ENCODE measurements around the gene SLC8A2.

SLC8A2 gene

GRCh38 chr19:47505506-47505905, 33.8 kb upstream of the SLC8A2 start:
- no peak overlapping the region for H3K4me2 ChIP-seq (ENCODE audit: low read depth, low read length)
- H3K79me2 ChIP-seq (ENCODE audit: low read length): peaks cover 70% of the 10 kb centered on the region
- no peak overlapping the region for H3K27ac ChIP-seq (ENCODE audit: low read length)
- no peaks in the 10 kb centered on the region for H3K36me3 ChIP-seq (replicated peaks; ENCODE audit: insufficient read depth, low read length)
- DNase-seq: no peak
- TF ChIP-seq EZH2 (optimal IDR thresholded peaks at IDR 0.05; ENCODE audit: low read depth, low read length): no peak
- no peak for TF ChIP-seq CTCF (IDR thresholded peaks at IDR 0.05; ENCODE audit: low read length)
- no peak for TF ChIP-seq EZH2phosphoT487 (IDR thresholded peaks at IDR 0.05; ENCODE audit: low read length)
- H2AFZ ChIP-seq (ENCODE audit: low read length): no peak overlapping the region
- no peaks in the 10 kb centered on the region for H3K4me1 ChIP-seq (ENCODE audit: low read length)
- H3K9me2 ChIP-seq (replicated peaks; ENCODE audit: insufficient read depth, low read length): no peaks in the 10 kb centered on the region
- 0 out of 2 replicates have a peak, but pooled peaks cover 13% of the 10 kb centered on the region for H4K20me1 ChIP-seq (ENCODE audit: insufficient read depth, low read length)
- no peak overlapping the region for H3K4me3 ChIP-seq (ENCODE audit: low read length)
- no peaks in the 10 kb centered on the region for H3K9me3 ChIP-seq (replicated peaks; ENCODE audit: insufficient read depth, low read length)
- no peak overlapping the region for H3K9ac ChIP-seq (ENCODE audit: low read length)
- H3K27me3 ChIP-seq (replicated peaks; ENCODE audit: insufficient read depth, low read length): no peaks in the 10 kb centered on the region
- H3F3A ChIP-seq (ENCODE audit: insufficient read depth, low read length): no peaks in the 10 kb centered on the region

GRCh38 chr19:47503826-47504150, 32.1 kb upstream of the SLC8A2 start:
- H3K9me2 ChIP-seq (replicated peaks; ENCODE audit: insufficient read depth, low read length): no peaks in the 10 kb centered on the region
- no peak overlapping the region for H3K4me3 ChIP-seq (ENCODE audit: low read length)
- H3K4me1 ChIP-seq (ENCODE audit: low read length): no peaks in the 10 kb centered on the region
- H3K79me2 ChIP-seq (ENCODE audit: low read length): peaks cover 54% of the 10 kb centered on the region
- H3K27ac ChIP-seq (ENCODE audit: low read length): no peak overlapping the region
- TF ChIP-seq EZH2phosphoT487 (IDR thresholded peaks at IDR 0.05; ENCODE audit: low read length): no peak
- no peak for TF ChIP-seq CTCF (IDR thresholded peaks at IDR 0.05; ENCODE audit: low read length)
- no peak for TF ChIP-seq EZH2 (optimal IDR thresholded peaks at IDR 0.05; ENCODE audit: low read depth, low read length)
- no peak overlapping the region for H3K9ac ChIP-seq (ENCODE audit: low read length)
- no peaks in the 10 kb centered on the region for H3K27me3 ChIP-seq (replicated peaks; ENCODE audit: insufficient read depth, low read length)
- no peak overlapping the region for H2AFZ ChIP-seq (ENCODE audit: low read length)
- no peak overlapping the region for H3K4me2 ChIP-seq (ENCODE audit: low read depth, low read length)
- no peaks in the 10 kb centered on the region for H3F3A ChIP-seq (ENCODE audit: insufficient read depth, low read length)
- H3K36me3 ChIP-seq (replicated peaks; ENCODE audit: insufficient read depth, low read length): no peaks in the 10 kb centered on the region
- no peaks in the 10 kb centered on the region for H3K9me3 ChIP-seq (replicated peaks; ENCODE audit: insufficient read depth, low read length)
- H4K20me1 ChIP-seq (ENCODE audit: insufficient read depth, low read length): 0 out of 2 replicates have a peak, but pooled peaks cover 13% of the 10 kb centered on the region
- no peak for DNase-seq

- Histone ChIP-seq H3K4me3 (ENCODE audit: low read length) (no peak overlapping the region), H3K4me2 (ENCODE audit: low read depth, low read length) (no peak overlapping the region), H3K9me3 (replicated peaks; ENCODE audit: insufficient read depth, low read length) (no peaks in the 10 kb centered on the region), H2AFZ (ENCODE audit: low read length) (no peak overlapping the region), H3K9me2 (replicated peaks; ENCODE audit: insufficient read depth, low read length) (no peaks in the 10 kb centered on the region), H3K9ac (ENCODE audit: low read length) (no peak overlapping the region), H3K36me3 (replicated peaks; ENCODE audit: insufficient read depth, low read length) (no peaks in the 10 kb centered on the region), H3K79me2 (ENCODE audit: low read length) (peaks cover 49% of the 10 kb centered on the region), H3K4me1 (ENCODE audit: low read length) (no peaks in the 10 kb centered on the region), H3K27ac (ENCODE audit: low read length) (no peak overlapping the region), H4K20me1 (ENCODE audit: insufficient read depth, low read length) (0 out of 2 replicates have a peak, but pooled peaks cover 13% of the 10 kb centered on the region), H3F3A (ENCODE audit: insufficient read depth, low read length) (no peaks in the 10 kb centered on the region), H3K27me3 (replicated peaks; ENCODE audit: insufficient read depth, low read length) (no peaks in the 10 kb centered on the region)
- DNase-seq: no peak
- no peak for TF ChIP-seq EZH2phosphoT487 (IDR thresholded peaks at IDR 0.05; ENCODE audit: low read length)
- no peak for TF ChIP-seq EZH2 (optimal IDR thresholded peaks at IDR 0.05; ENCODE audit: low read depth, low read length)
- no peak for TF ChIP-seq CTCF (IDR thresholded peaks at IDR 0.05; ENCODE audit: low read length)
These were observed 31.6 kb upstream of the SLC8A2 start for GRCh38 chr19:47503130-47503825.
